T-helper 1 cell treated with Interleukin-12 subunit alpha and Interleukin-12 subunit beta and Interleukin-4 antibody, amounts not matched to agents 30 ng/mL and 1 ng/mL, for 36 hours (primary cell): Measurements from ENCODE around the gene PRKACB. TPM values are rescaled to one million over a fixed set of nuclear protein-coding genes. Genes with fewer than 3 reads are reported as not detected.
"Not testable (repeated sequence)": the region's sequence is repeated elsewhere in the genome, so short reads cannot be mapped to it uniquely, and the experiment has no call there.

ENCODE experiments used
- intact Hi-C: fragments of 100-400 bp; cut with micrococcal nuclease; formaldehyde crosslinking; loops from one replicate; pipeline ENCODE4 v1.15.1; 2024
- total RNA-seq: library from RNA; stranded (reverse); gene quantifications from 2 replicates; pipeline ENCODE4 v1.2.3, GENCODE V29; 2022

Gene PRKACB
- total RNA-seq, result 54.5 and 61.6 TPM in 2 replicates

GRCh38 chr1:84143796-84144565 lies at the start of gene PRKACB:
Gene PRKACB (plus strand): TSS chr1:84144271. CDS start chr1:84144362, 91 bp downstream.
- intact Hi-C loops, result loop anchor here (1.0 to 10.0 kb wide), 14 partner anchors 53 to 1561 kb away; partner anchors contain the start of genes BCL10, GNG5, MCOLN2 and RPF1

- intact Hi-C loops, result loop anchor here (10.0 kb wide), 1 partner anchor 1609 kb away; the partner anchor contains the start of gene ZNHIT6
Observed at GRCh38 chr1:84095308-84095707, 48.8 kb upstream of the PRKACB start.

DNA sequence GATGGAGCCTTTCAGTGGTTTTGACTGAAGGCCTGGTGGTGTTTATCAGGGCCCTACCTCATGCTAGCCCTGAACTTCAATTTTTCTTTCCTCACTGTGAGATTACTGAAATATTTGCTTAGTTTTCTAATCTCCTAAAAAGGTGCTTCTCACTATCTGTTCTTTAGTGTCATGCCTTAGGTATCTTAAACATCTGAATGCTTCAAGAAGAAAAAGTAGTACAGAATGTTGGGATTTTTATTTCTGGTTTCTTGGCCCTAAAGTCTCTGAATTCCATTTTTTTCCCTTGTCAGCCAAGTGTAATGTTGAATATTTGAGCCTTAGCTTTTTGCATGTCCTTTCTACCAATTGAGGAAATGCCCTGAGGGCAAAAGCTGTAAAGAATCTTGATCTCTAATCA lies 47.9 kb upstream of the PRKACB start:
- intact Hi-C loops, result loop anchor here (10.0 kb wide), 1 partner anchor 1609 kb away; the partner anchor contains the start of gene ZNHIT6

- intact Hi-C loops, result no loop called here
Observed at GRCh38 chr1:84101204-84101603, 42.9 kb upstream of the PRKACB start.

- intact Hi-C loops, result no loop called here
Observed at GRCh38 chr1:84103197-84103992, 40.7 kb upstream of the PRKACB start.

- intact Hi-C loops, result not testable (repeated sequence)
Observed at GRCh38 chr1:84107538-84107937, 36.5 kb upstream of the PRKACB start.

DNA sequence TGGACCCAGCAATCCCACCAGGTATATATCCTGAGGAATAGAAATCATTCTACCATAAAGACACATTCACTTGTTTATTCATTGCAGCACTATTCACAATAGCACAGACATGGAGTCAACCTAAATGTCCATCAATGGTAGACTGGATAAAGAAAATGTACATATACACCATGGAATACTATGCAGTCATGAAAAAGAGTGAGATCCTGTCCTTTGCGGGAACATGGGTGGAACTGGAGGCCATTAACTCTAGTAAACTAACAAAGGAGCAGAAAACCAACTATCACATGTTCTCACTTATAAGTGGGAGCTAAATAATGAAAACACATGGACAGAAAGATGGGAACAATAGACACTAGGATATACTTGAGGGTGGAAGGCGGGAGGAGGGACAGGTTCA lies 36.1 kb upstream of the PRKACB start:
- intact Hi-C loops, result no loop called here

DNA sequence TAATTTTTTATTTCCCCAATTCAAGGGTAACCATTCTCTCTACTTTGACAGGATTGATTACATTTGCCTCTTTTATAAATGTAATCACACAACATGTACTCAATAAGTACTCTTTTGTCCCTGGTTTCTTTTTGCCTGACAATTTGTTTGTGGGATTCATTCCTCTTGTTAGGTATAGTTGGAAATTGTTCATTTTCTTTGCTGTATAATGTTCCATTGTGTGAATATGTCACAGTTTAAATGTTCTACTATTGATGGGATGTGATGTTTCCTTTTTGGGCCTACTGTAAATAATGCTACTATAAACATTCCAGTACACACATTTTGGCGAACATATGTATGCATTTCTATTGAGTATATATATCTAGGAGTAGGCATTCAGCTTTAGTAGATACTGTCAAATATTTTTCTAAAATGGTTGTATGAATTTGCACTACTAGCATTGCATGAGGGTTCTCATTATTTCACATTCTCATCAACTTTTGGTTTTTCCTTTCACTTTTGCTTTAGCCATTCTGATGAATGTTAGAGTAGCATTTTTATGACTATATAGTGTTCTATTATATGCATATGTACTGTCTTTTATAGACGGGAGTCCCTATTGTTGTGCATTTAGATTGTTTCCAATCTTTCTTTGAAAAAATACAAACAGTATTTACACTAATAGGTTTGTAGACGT lies 35.0 kb upstream of the PRKACB start:
- intact Hi-C loops, result no loop called here

GRCh38 chr1:84110629-84111028 lies 33.4 kb upstream of the PRKACB start:
- intact Hi-C loops, result no loop called here

DNA sequence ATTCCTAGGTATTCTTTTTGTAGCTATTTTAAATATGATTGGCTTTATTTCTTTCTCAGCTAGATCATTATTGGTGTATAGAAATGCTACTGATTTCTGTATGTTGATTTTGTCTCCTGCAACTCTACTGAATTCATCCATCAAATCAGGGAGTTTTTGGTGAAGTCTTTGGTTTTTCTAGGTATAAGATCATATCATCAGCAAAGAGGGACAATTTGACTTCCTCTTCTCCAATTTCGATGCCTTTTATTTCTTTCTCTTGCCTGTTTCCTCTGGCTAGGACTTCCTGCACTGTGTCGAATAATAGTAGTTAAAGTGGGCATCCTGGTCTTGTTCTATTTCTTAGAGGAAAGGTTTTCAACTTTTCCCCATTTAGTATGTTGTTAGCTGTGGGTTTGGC lies 27.5 kb upstream of the PRKACB start:
- intact Hi-C loops, result no loop called here

DNA sequence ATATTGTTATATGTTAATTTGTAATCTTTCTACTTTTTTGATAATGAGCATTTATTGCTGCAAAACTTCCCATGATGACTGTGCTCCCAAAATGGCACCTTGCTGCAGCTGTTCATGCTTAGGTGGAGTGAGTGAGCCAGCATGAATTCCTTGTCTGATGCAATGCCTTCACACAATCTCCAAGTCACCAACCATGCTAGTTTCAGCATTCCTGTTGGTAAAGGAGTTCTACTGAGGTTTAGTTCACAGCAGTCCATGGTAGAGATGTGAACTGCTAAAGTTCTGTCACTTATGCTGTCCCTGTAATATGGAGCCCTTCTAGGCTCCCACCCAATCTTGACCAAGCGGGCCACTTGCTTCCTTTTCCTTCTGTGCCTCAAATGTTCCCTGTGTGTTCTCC lies 26.2 kb upstream of the PRKACB start:
- intact Hi-C loops, result no loop called here

- intact Hi-C loops, result loop anchor here (5.0 kb wide), 2 partner anchors 44 to 1344 kb away; no protein-coding TSS in a partner anchor
Observed at GRCh38 chr1:84121360-84121759, 22.7 kb upstream of the PRKACB start.

DNA sequence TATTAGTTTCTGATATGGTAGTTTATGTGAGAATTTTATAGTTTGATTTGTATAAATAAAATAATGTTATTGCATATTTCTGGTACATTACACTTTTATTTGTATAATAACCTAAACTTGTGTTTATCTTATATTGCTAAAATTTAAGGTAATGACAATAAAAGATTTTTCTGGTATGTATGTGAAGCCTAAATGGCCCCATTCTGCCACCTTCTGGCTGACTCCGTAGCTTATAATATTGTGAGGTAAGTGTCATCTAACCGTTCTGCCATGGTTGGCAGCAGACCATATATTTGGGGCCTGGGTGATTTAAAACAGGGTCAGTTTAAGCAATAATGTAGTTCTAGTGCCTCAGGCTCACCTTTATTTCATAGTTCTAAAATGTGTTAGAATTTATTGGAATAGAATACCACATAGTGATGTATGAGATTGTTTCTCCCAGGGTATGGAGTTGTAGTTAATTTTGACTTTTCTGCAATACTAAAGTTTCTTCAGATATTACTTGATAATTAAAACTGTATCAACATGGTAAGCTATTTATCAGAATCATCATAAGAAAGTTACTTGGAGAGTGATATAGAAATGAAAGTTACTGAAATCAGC lies 21.2 kb upstream of the PRKACB start:
- intact Hi-C loops, result loop anchor here (1.0 to 5.0 kb wide), 5 partner anchors 46 to 1346 kb away; partner anchors contain the start of gene TTLL7

DNA sequence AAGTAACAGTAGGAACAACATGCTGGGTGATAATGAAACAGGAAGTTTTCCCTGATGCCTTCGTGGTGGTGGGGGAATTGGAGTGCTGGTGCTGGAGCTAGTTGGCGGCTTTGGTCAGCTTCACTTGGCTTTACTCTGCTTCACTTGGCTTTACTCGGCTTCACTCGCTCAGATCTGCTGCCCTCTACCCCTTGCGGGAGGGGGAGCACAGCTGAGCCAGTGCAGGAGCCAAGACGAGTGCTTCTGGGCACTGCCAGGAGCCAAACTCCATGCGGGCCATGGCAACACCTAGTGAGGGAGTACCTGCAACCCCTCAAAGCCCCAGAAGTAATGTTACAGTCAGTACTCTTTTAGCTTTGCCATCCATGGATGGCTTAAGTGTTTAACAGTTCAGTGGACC lies 10.6 kb upstream of the PRKACB start:
- intact Hi-C loops, result no loop called here

DNA sequence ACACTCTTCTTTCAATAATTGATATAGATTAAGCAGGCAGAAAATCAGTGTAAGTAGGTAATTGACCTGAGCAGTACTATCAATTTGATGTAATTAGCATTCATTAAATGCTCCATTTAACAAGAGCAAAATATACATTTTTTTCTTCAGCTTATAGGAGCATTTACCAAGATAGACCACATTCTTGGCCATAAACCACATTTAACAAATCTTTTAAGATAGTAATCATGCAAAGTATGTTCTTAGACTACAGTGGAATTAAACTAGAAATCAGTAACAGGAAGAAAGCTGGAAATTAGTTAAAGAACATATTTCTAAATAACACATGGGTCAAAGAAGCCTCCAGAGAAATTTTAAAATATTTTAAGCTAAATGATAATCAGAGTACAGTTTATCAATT lies 8.7 kb upstream of the PRKACB start:
- intact Hi-C loops, result no loop called here

GRCh38 chr1:84141182-84142003 lies 2.7 kb upstream of the PRKACB start:
- intact Hi-C loops, result loop anchor here (1.0 to 10.0 kb wide), 11 partner anchors 292 to 1563 kb away; partner anchors contain the start of genes BCL10, CTBS, MCOLN2 and ZNHIT6

DNA sequence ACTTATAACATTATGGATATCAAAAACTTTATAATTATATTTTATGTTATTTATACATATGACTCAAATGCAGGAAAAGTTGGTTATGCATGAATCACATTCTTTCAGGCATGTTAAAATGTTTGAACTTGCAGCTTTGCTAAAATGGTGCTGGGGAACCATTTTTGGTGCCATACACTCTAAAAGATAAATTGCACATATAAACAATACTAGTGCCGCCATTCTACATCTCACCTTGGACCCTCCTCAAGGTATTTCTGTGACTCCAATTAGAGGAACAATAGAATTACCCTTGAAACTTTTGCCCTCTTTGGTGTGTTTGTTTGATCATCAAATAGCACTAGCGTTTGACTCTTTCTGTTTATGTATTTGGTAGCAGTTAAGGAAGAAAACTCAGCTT lies 997 bp downstream of the PRKACB start:
- intact Hi-C loops, result loop anchor here (1.0 to 10.0 kb wide), 8 partner anchors 41 to 1560 kb away; partner anchors contain the start of genes C1orf52, TTLL7 and ZNHIT6

- intact Hi-C loops, result loop anchor here (1.0 to 10.0 kb wide), 3 partner anchors 19 to 1558 kb away; partner anchors contain the start of genes C1orf52 and ZNHIT6
Observed at GRCh38 chr1:84146411-84147032, 2.5 kb downstream of the PRKACB start.

DNA sequence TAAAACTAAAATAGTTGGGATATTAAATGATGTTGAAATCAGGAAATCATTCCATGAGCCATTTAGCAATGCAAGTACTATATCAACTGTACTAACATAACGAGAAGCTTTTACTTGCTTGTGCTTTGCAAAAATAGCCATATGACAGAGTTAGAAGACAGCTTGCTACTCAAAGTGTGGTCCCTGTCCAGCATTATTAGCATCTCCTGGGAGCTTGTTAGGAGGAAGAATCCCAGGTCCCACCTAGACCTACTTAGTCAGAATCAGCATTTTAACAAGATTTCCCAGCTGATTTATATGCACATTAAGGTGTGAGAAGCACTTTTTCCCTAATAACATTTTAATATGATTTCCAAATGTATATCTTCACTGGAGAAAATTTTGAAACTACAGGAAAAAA lies 4.7 kb downstream of the PRKACB start:
- intact Hi-C loops, result loop anchor here (5.0 to 10.0 kb wide), 2 partner anchors 1109 to 1556 kb away; partner anchors contain the start of genes C1orf52 and ZNHIT6
